Type B pancreatic cell (in vitro differentiated cells): ENCODE measurements around the gene EPHB6. TPM values are rescaled to one million over a fixed set of nuclear protein-coding genes. Genes with fewer than 3 reads are reported as not detected.
A peak's percentile ranks its signal among the peaks of the same experiment; 100 is the strongest.

Experiments
- DNase-seq: peaks from one replicate; pipeline ENCODE4 v3.0.0; 2021; ENCODE audit warnings: mixed read lengths; ENCODE audit not compliant: unreplicated experiment; ENCODE audit errors: extremely low spot score
- H3K27ac Mint-ChIP-seq: 2 replicates; pipeline ENCODE4 v1.8.0; 2021; ENCODE audit warnings: mild to moderate bottlenecking, mixed read lengths
- H3K27me3 Mint-ChIP-seq: 2 replicates; pipeline ENCODE4 v1.8.0; 2021; ENCODE audit warnings: mixed read lengths
- H3K36me3 Mint-ChIP-seq: 2 replicates; pipeline ENCODE4 v1.8.0; 2021; ENCODE audit warnings: mixed read lengths
- H3K4me1 Mint-ChIP-seq: one replicate; pipeline ENCODE4 v1.8.0; 2021; ENCODE audit warnings: mixed read lengths; ENCODE audit not compliant: unreplicated experiment
- H3K4me3 Mint-ChIP-seq: 2 replicates; pipeline ENCODE4 v1.8.0; 2021; ENCODE audit warnings: mild to moderate bottlenecking, mixed read lengths
- H3K9me3 Mint-ChIP-seq: 2 replicates; pipeline ENCODE4 v1.8.0; 2021; ENCODE audit warnings: mixed read lengths
- long read RNA-seq: library from polyadenylated mRNA; unstranded; transcript quantifications from one replicate; pipeline ENCODE4 v2.0.0, GENCODE V29; 2020
- total RNA-seq: library from RNA; stranded (reverse); gene quantifications from 2 replicates; pipeline ENCODE4 v1.2.1, GENCODE V29; 2021; ENCODE audit warnings: low replicate concordance
- TF ChIP-seq, protein P1 (sequence below): fragments of 200-600 bp; sonication (generic); conservative IDR thresholded peaks from 2 replicates; pipeline ENCODE4 v1.5.0; 2021; ENCODE audit warnings: antibody characterized with exemption, mild to moderate bottlenecking

The EPHB6 gene
- total RNA-seq = 8.4 and 8.8 TPM in 2 replicates
- long read RNA-seq, partial matches to known transcripts = 1 of 1 reads
- long read RNA-seq, other reads (novel, unspliced or antisense) = 0 of 1 reads

DNA sequence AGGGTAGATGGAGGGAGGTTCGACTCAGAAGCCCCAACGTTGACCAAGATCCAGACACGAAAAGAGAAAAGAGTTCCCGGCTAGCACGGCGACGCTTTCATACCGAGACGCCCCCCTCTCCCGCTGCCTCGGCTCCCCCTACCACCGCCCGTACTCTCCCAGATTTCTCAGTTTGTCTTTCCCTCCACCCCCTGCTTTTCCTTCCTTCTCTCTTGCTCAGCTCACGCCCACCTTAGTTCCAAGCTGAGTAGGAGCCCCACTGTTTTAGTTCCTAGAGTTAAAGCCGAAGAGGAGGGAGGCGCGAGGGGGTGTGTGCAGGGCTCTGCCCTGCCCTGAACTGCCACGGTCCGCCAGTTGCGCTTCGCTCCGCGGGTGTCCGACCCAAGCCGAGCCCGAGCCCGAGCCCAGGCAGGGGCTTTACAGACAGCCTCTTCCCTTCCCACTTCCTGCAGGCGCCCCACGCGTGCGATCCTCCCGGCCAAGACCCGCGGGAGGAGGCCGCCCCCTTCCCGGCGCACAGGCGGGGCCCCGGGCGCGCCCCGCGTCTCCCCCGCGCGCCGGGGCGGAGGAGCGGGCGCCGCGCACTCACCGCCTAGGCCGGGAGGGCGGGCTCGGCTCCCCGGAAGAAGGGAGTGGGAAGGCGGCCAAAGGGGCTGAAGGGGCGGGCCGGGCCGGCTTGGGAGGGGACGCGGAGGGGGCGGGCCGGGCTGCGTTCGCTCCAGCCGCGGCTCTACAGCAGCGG lies at the start of gene EPHB6:
EPHB6 (plus strand) TSS at position 705 of the 742 bp plus-strand sequence. CDS start 8,152 bp downstream, outside the sequence.
- Mint-ChIP-seq H3K27me3 (peaks cover 37% of the 10 kb centered on the region), H3K27ac (peak within 1 kb of the TSS; percentile 74), H3K4me3 (peak within 1 kb of the TSS; percentile 94), H3K36me3 (no peaks in the 10 kb centered on the region), H3K9me3 (no peaks in the 10 kb centered on the region), H3K4me1 (peaks cover 3% of the 10 kb centered on the region)
- TF ChIP-seq, protein P1, sequence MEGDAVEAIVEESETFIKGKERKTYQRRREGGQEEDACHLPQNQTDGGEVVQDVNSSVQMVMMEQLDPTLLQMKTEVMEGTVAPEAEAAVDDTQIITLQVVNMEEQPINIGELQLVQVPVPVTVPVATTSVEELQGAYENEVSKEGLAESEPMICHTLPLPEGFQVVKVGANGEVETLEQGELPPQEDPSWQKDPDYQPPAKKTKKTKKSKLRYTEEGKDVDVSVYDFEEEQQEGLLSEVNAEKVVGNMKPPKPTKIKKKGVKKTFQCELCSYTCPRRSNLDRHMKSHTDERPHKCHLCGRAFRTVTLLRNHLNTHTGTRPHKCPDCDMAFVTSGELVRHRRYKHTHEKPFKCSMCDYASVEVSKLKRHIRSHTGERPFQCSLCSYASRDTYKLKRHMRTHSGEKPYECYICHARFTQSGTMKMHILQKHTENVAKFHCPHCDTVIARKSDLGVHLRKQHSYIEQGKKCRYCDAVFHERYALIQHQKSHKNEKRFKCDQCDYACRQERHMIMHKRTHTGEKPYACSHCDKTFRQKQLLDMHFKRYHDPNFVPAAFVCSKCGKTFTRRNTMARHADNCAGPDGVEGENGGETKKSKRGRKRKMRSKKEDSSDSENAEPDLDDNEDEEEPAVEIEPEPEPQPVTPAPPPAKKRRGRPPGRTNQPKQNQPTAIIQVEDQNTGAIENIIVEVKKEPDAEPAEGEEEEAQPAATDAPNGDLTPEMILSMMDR = no peak
- no peak for DNase-seq

DNA sequence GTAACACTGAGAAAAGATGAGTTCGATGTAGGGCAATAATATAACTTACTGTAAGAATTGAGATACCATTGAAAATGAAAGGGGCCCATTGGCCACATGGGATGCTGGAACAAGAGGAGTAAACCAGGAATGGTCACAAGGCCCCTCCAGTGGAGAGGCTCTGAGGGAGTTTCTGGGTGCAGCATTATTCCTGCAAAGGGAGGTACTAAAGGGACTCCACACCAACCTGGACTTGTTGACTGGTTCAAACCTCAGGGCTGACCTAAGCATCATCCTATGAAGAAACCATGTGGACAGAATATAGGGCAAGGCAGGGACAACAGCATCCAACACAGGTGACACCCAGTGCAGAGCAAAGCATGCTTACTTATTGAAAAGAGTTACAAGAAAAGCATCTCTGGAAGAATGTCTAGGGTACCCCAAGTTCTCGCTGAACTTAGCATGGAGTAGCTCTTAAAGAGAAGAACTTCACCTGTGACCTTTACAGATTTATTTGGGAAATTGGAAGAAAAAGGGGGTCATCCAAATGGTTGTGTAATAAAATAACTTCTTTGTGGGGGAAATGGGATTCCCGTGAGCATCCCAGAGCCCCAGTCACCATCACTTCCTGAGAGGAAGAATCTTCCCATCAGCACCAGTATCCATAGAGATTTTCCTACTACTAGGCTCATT lies 49.4 kb upstream of the EPHB6 start:
- Mint-ChIP-seq H3K9me3 (no peaks in the 10 kb centered on the region), H3K27ac (no peak overlapping the region)

GRCh38 chr7:142806022-142806356 lies 48.9 kb upstream of the EPHB6 start:
- H3K27ac Mint-ChIP-seq = no peak overlapping the region
- no peaks in the 10 kb centered on the region for H3K36me3 Mint-ChIP-seq
- H3K9me3 Mint-ChIP-seq = no peaks in the 10 kb centered on the region
- H3K27me3 Mint-ChIP-seq = peaks cover 75% of the 10 kb centered on the region
- no peaks in the 10 kb centered on the region for H3K4me1 Mint-ChIP-seq
- DNase-seq = no peak
- TF ChIP-seq, protein P1 = no peak
- no peak overlapping the region for H3K4me3 Mint-ChIP-seq

More for the DNA sequence above, 49.4 kb upstream of the EPHB6 start:
- no peak for DNase-seq
- no peaks in the 10 kb centered on the region for H3K36me3 Mint-ChIP-seq
- no peaks in the 10 kb centered on the region for H3K4me1 Mint-ChIP-seq
- peaks cover 75% of the 10 kb centered on the region for H3K27me3 Mint-ChIP-seq
- TF ChIP-seq, protein P1 = no peak
- no peak overlapping the region for H3K4me3 Mint-ChIP-seq

DNA sequence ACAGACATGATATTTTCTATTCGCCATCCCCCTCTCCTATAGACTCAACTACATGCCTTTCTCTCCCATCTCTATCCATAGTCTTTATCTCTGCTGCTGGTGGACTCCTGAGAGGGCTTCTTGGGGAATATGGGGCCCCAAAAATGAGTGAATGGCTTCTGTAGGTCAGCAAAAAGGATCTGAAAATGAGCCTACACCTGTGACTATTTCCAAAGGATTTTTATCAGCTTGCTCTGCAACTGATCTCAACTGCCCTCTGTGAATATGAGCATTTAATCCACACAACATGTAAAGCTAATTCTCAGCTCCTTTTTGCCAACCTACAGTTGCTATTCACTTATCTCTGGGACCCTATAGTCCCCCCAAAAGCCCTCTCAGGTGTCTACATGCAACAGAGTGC lies 47.9 kb upstream of the EPHB6 start:
- H3K4me3 Mint-ChIP-seq = no peak overlapping the region
- peaks cover 76% of the 10 kb centered on the region for H3K27me3 Mint-ChIP-seq
- no peak overlapping the region for H3K27ac Mint-ChIP-seq
- no peak for DNase-seq
- TF ChIP-seq, protein P1 = no peak
- H3K4me1 Mint-ChIP-seq = no peaks in the 10 kb centered on the region
- H3K9me3 Mint-ChIP-seq = no peaks in the 10 kb centered on the region
- no peaks in the 10 kb centered on the region for H3K36me3 Mint-ChIP-seq

- no peaks in the 10 kb centered on the region for H3K4me1 Mint-ChIP-seq
- H3K9me3 Mint-ChIP-seq = no peaks in the 10 kb centered on the region
- H3K27ac Mint-ChIP-seq = no peak overlapping the region
- TF ChIP-seq, protein P1 = no peak
- no peak for DNase-seq
- H3K36me3 Mint-ChIP-seq = no peaks in the 10 kb centered on the region
- no peak overlapping the region for H3K4me3 Mint-ChIP-seq
- peaks cover 77% of the 10 kb centered on the region for H3K27me3 Mint-ChIP-seq
Measured at GRCh38 chr7:142807855-142808460, 46.9 kb upstream of the EPHB6 start.
